Forelimb muscle (tissue), 1 donor: ENCODE data around the gene DACT3. TPM values are rescaled to one million over a fixed set of nuclear protein-coding genes. Genes with fewer than 3 reads are reported as not detected.
A peak's percentile ranks its signal among the peaks of the same experiment; 100 is the strongest.

ENCODE experiments used
- DNase-seq: peaks from one replicate; pipeline ENCODE4 v3.0.0-alpha.2; 2013; ENCODE audit warnings: low read depth
- polyA plus RNA-seq: library from polyadenylated mRNA; unstranded; fragments of 120-200 nt; gene quantifications from one replicate; pipeline ENCODE4 v1.2.1, GENCODE V29; 2013; ENCODE audit not compliant: insufficient read length

Gene DACT3, protein sequence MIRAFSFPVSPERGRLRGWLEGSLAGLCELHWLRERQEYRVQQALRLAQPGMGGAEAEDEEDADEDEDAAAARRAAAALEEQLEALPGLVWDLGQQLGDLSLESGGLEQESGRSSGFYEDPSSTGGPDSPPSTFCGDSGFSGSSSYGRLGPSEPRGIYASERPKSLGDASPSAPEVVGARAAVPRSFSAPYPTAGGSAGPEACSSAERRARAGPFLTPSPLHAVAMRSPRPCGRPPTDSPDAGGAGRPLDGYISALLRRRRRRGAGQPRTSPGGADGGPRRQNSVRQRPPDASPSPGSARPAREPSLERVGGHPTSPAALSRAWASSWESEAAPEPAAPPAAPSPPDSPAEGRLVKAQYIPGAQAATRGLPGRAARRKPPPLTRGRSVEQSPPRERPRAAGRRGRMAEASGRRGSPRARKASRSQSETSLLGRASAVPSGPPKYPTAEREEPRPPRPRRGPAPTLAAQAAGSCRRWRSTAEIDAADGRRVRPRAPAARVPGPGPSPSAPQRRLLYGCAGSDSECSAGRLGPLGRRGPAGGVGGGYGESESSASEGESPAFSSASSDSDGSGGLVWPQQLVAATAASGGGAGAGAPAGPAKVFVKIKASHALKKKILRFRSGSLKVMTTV
- polyA plus RNA-seq: 15.2 TPM

- peak; percentile 98 for DNase-seq
These were observed at the start of gene DACT3 for GRCh38 chr19:46661020-46661731. TSS of gene DACT3 (minus strand) at chr19:46661182. CDS start at chr19:46661064, 118 bp downstream.

DNA sequence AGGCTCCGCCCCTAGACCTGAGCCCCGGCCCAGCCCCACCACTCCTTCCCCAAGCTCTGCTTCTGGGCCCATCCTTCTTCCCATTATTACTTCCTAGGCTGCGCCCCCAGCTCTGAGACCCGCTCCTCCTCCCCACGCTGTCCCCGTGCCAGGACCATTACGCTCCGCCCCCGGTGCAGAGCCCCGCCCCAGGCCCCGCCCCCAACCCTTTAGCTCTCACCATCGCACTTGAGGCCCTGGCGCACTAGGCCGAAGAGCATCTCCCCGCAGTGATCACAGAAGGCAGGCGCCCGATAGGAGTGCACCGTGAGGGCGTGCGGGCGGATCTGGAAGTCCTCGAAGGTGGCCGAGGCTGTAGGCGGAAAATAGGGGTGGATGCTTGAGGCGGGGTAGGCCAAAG, 49.7 kb upstream of the DACT3 start:
- no peak for DNase-seq

- no peak for DNase-seq
These were observed 43.5 kb upstream of the DACT3 start for GRCh38 chr19:46704379-46705076.

GRCh38 chr19:46700704-46701103, 39.7 kb upstream of the DACT3 start:
- DNase-seq: no peak

GRCh38 chr19:46698395-46699321, 37.7 kb upstream of the DACT3 start:
- DNase-seq: no peak

- DNase-seq: no peak
These were observed 36.4 kb upstream of the DACT3 start for GRCh38 chr19:46697204-46697960.

DNA sequence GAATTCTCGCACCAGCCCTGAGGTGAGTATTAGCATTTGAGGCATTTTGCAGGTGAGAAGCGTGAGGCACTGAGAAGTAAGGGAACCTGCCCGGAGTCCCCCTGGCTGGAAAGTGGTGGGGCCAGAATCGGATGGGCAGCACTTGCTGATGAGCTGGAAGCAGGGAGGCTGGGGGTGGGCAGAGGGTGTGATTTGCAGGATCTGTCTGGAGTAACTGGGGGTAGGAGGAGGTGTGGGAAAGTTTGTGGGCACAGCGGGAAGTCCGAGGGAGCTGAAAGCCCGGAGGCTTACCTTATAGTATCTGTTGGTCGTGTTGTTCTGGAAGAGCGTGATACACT, 35.9 kb upstream of the DACT3 start:
- no peak for DNase-seq

DNA sequence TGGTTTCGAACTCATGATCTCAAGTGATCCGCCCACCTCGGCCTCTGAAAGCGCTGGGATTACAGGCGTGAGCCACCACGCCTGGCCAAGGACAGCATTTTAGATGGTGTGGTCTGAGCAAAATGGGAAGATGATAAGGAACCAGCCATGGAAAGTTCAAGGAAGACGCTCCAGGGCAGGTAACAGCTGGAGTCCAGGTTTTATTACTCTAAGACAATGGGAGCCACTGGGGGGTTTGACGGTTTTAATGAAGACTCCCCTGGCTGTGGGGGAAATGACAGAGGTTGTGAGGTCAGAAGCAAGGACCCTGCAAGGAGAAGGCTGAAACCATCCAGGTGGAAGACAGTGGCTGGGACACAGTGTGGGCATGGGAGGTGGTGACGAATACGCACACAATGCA, 35.1 kb upstream of the DACT3 start:
- no peak for DNase-seq

DNA sequence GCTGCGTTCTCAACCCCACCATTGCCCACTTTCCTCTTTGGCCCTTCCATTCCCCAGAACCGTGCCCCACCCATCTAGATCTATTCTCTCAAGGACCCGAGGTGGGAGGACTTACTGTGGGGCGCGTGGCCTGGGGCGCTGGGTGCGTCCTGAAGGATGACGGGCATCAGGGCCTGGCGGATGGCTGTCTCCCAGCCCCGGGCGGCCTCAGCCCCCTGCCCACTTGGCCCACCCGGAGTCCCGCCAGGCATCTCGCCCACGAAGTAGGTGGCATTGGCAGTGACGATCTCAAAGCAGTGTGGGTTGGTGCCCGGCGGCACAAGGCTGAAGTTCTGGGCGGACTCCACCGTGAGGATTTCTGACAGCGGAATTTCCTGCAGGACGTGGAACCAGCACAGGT, 32.8 kb upstream of the DACT3 start:
- no peak for DNase-seq

GRCh38 chr19:46692918-46693722, 32.1 kb upstream of the DACT3 start:
- no peak for DNase-seq

- no peak for DNase-seq
These were observed 31.0 kb upstream of the DACT3 start for GRCh38 chr19:46691948-46692347.

GRCh38 chr19:46691104-46691503, 30.1 kb upstream of the DACT3 start:
- DNase-seq: no peak

GRCh38 chr19:46689358-46689757, 28.4 kb upstream of the DACT3 start:
- no peak for DNase-seq

DNA sequence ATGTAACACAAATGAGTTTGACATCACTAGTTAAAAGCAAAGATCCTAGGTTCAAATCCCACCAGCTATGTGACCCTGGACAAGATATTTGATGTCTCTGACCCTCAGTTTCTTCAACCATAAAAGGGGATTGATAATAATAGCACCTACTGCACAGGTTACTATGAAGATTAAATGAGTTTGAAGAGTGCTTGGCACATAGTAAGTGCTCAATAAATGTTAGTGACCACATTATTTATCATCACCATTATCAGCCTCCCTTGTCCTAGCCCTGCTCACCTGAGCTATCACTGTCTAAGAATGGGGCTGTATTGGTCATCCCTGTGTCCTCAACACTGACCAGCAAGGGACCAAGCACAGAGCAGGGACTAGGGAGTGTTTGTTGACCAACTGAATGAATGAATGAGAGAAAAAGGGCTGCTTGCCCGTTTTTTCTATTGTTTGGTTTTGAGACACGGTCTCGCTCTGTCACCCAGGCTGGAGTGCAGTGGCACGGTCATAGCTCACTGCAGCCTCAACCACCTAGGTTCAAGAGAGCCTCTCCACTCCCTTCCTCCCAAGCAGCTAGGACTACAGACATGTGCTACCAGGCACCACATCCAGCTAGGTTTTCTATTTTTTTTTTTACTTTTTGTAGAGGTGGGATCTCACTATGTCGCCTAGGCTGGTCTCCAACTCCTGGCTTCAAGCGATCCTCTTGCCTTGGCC, 26.6 kb upstream of the DACT3 start:
- no peak for DNase-seq

- no peak for DNase-seq
These were observed 24.2 kb upstream of the DACT3 start for GRCh38 chr19:46685189-46685588.

DNA sequence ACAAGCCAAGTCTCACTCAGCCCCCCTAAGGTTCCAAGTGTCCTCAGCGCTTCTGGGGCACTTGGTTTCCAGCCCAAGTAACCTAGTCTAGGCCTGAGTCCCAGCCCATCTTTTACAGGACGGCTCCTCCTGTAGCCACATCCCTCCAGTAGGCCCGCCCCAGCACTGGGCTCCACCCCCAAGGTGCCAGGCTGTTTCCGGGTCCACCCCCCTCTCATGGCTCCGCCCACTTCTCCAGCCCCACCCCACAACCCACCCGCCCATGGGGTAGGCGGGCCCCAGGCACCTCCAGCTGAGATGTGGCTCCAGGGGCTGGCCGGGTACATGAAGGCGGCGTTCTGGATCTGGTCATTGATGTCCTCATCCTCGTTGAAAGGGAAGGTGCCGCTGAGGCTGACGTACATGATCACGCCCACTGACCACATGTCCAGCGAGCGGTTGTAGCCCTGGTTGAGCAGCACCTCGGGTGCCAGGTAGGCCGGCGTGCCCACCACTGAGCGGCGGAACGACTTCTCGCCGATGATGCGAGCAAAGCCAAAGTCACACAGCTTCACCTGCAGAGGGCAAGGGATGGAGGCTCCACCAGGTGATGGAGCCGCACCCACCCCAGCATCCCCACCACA, 17.2 kb upstream of the DACT3 start:
- DNase-seq: no peak

GRCh38 chr19:46674416-46675178, 13.6 kb upstream of the DACT3 start:
- DNase-seq: no peak

- no peak for DNase-seq
These were observed 9.8 kb upstream of the DACT3 start for GRCh38 chr19:46670813-46671212.
